Sigmoid colon (tissue), 7 donors: ENCODE results near the gene EMC7. TPM values are rescaled to one million over a fixed set of nuclear protein-coding genes. Genes with fewer than 3 reads are reported as not detected.

ENCODE experiments used
- DNase-seq: peaks from one replicate; pipeline ENCODE4 v3.0.0-alpha.2; 2019
- H3K27ac ChIP-seq, 4 donors: fragments of 200-600 bp; sonication (generic); one replicate each; pipeline ENCODE4 v1.5.1; 2016 to 2019; ENCODE audit warnings: mild to moderate bottlenecking in 1 of 4
- H3K27me3 ChIP-seq, 3 donors: fragments of 200-600 bp; sonication (generic); one replicate each; pipeline ENCODE4 v1.5.1; 2019; ENCODE audit warnings: mild to moderate bottlenecking in 1 of 3
- H3K36me3 ChIP-seq, 4 donors: fragments of 200-600 bp; sonication (generic); one replicate each; pipeline ENCODE4 v1.5.1; 2016 to 2019
- H3K4me1 ChIP-seq, 4 donors: fragments of 200-600 bp; sonication (generic); one replicate each; pipeline ENCODE4 v1.5.1; 2017 to 2019
- H3K4me3 ChIP-seq, 4 donors: fragments of 200-600 bp; sonication (generic); one replicate each; pipeline ENCODE4 v1.5.1; 2017 to 2019; ENCODE audit warnings: mild to moderate bottlenecking in 2 of 4, moderate library complexity in 1 of 4
- H3K9me3 ChIP-seq, 4 donors: fragments of 200-600 bp in 3 of 4; sonication (generic) in 3 of 4; one replicate each; pipeline versions ENCODE4 v1.5.1 to v1.6.1; 2013 to 2019
- EP300 ChIP-seq, 4 donors: sonication (generic); formaldehyde crosslinking; IDR thresholded peaks; one replicate each; pipeline ENCODE4 v1.6.1; 2017; ENCODE audit warnings: antibody characterized with exemption in 4 of 4
- POLR2A ChIP-seq, 2 donors: fragments of 450-650 bp; IDR thresholded peaks; one replicate each; pipeline ENCODE4 v1.6.1; 2016; ENCODE audit warnings: antibody characterized with exemption in 2 of 2, mild to moderate bottlenecking in 2 of 2, moderate library complexity in 2 of 2
- POLR2AphosphoS5 ChIP-seq, 4 donors: sonication (generic); formaldehyde crosslinking; IDR thresholded peaks; one replicate each; pipeline ENCODE4 v1.6.1; 2017; ENCODE audit warnings: antibody characterized with exemption in 4 of 4
- WGBS, 2 donors: extraction: QIAGEN DNeasy Blood & Tissue Kit; methylation state at CpG; one replicate each; pipeline ENCODE4 v1.1.7; 2013; 5-methylcytosine and 5-hydroxymethylcytosine counted together
- intact Hi-C: fragments of 100-400 bp; cut with DNase I; formaldehyde crosslinking; loops from one replicate; pipeline ENCODE4 v1.15.1; 2023
- polyA plus RNA-seq, 3 donors: library from polyadenylated mRNA; stranded (reverse); fragments of 200-250 nt; gene quantifications; one replicate each; pipeline ENCODE4 v1.2.3, GENCODE V29; 2013
- total RNA-seq, 4 donors: library from RNA; depleted of rRNA; stranded (reverse); fragments of >200 nt; gene quantifications; one replicate each; pipeline ENCODE4 v1.1.0, GENCODE V29; 2016
- TF ChIP-seq, protein P1 (sequence below), 4 experiments: fragments of 450-650 bp in 3 of 4; fragments of 200-600 bp in 1 of 4; IDR thresholded peaks; one replicate each; pipeline ENCODE4 v1.5.1; 2016 to 2019; ENCODE audit warnings: antibody characterized with exemption in 4 of 4, mild to moderate bottlenecking in 3 of 4, moderate library complexity in 2 of 4
- donor health status: healthy with polysubstance abuse.
- donor health status: Bipolar disorder and iron deficiency.
- donor health status: healthy.

Gene EMC7
- total and polyA plus RNA-seq, 7 donors, result 15.0 to 75.8 (median 46.0) TPM

DNA sequence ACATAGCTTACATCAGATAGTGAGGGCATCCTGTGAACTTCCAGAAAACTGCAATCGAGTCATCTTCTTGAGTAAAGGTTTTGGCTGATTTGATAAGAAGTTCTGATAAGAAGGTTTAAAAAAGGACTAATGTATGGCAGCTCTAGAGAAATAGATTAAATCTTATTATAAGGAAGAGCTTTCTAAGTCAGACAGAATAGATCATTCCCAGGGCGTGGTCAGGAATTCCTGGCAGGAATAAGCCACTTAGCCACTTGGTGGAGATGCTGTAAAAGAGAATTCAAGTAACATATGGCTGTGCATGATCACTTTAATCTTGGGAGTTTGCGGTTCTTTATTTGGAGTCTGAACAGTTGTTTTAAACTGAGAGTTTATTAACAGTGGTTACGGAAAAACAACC lies 17.6 kb upstream of the EMC7 start:
- Histone ChIP-seq H3K36me3 (no peaks in the 10 kb centered on the region), H3K27ac (no peak overlapping the region), H3K9me3 (no peaks in the 10 kb centered on the region), H3K4me3 (no peak overlapping the region), H3K4me1 (no peaks in the 10 kb centered on the region), H3K27me3 (peaks cover 0 to 28% (median 0%) of the 10 kb centered on the region in 3 donors)
- no peak for DNase-seq
- intact Hi-C loops, result no loop called here
- no peak for TF ChIP-seq POLR2AphosphoS5 (IDR thresholded peaks at IDR 0.05)
- TF ChIP-seq EP300 (IDR thresholded peaks at IDR 0.05), result no peak
- 25 to 67% methylated on average over 4 of the region's 4 CpGs for WGBS, 2 donors

DNA sequence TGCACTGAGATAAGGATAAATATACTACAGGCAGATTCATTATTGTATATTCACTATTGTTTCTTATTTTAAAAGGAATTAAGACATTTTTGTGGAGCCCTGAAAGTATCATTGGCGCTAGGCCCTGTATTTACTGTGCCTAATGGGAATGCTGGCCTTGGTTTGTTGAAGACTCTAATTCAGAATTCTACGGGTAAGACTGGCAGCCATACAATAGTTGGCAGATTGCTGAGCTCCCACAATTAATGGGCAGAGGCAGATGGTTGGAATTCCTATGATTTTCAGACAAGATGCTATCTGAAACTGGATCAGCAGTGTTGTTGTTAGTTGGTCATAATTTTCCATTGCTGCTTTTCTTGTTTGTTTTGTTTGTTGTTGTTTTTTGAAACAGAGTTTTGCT lies 15.0 kb upstream of the EMC7 start:
- Histone ChIP-seq H3K9me3 (no peaks in the 10 kb centered on the region), H3K4me3 (no peak overlapping the region), H3K36me3 (no peaks in the 10 kb centered on the region), H3K27ac (no peak overlapping the region), H3K4me1 (no peaks in the 10 kb centered on the region), H3K27me3 (peaks cover 0 to 28% (median 0%) of the 10 kb centered on the region in 3 donors)
- no peak for DNase-seq
- intact Hi-C loops, result no loop called here
- TF ChIP-seq POLR2A (IDR thresholded peaks at IDR 0.05) (no peak), POLR2AphosphoS5 (IDR thresholded peaks at IDR 0.05) (no peak), EP300 (IDR thresholded peaks at IDR 0.05) (no peak)
- TF ChIP-seq, protein P1, sequence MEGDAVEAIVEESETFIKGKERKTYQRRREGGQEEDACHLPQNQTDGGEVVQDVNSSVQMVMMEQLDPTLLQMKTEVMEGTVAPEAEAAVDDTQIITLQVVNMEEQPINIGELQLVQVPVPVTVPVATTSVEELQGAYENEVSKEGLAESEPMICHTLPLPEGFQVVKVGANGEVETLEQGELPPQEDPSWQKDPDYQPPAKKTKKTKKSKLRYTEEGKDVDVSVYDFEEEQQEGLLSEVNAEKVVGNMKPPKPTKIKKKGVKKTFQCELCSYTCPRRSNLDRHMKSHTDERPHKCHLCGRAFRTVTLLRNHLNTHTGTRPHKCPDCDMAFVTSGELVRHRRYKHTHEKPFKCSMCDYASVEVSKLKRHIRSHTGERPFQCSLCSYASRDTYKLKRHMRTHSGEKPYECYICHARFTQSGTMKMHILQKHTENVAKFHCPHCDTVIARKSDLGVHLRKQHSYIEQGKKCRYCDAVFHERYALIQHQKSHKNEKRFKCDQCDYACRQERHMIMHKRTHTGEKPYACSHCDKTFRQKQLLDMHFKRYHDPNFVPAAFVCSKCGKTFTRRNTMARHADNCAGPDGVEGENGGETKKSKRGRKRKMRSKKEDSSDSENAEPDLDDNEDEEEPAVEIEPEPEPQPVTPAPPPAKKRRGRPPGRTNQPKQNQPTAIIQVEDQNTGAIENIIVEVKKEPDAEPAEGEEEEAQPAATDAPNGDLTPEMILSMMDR (IDR thresholded peaks at IDR 0.05), result no peak
- 82 to 87% methylated on average over 2 of the region's 2 CpGs for WGBS, 2 donors

DNA sequence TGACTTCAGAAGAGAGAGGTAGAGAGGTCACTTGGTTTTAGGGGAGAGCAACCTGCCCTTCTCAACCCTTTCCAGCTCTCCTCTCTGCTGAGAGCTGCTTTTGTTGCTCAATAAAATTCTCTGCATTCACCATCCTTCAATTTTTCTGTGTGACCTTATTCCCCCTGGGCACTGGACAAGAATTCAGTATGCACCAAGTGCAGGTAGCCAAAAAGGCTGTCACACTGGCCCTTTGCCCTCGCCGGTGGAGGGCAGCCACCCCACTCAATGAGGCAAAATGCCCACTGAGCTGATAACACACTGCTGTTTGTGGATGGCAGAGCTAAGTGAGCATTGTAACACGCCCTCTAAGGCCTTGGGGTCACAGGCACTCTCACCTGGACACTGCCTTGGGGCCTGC lies 13.1 kb upstream of the EMC7 start:
- intact Hi-C loops, result no loop called here
- H3K4me3 ChIP-seq, result no peak overlapping the region
- no peak overlapping the region for H3K27ac ChIP-seq
- no peak for DNase-seq
- 88 to 91% methylated on average over 3 of the region's 3 CpGs for WGBS, 2 donors
- TF ChIP-seq, protein P1 (IDR thresholded peaks at IDR 0.05), result no peak
- TF ChIP-seq POLR2A (IDR thresholded peaks at IDR 0.05) (no peak), POLR2AphosphoS5 (IDR thresholded peaks at IDR 0.05) (no peak), EP300 (IDR thresholded peaks at IDR 0.05) (no peak)
- H3K36me3 ChIP-seq, result no peaks in the 10 kb centered on the region
- H3K27me3 ChIP-seq, result peaks cover 0 to 21% (median 0%) of the 10 kb centered on the region in 3 donors
- H3K9me3 ChIP-seq, result no peaks in the 10 kb centered on the region
- no peaks in the 10 kb centered on the region for H3K4me1 ChIP-seq

DNA sequence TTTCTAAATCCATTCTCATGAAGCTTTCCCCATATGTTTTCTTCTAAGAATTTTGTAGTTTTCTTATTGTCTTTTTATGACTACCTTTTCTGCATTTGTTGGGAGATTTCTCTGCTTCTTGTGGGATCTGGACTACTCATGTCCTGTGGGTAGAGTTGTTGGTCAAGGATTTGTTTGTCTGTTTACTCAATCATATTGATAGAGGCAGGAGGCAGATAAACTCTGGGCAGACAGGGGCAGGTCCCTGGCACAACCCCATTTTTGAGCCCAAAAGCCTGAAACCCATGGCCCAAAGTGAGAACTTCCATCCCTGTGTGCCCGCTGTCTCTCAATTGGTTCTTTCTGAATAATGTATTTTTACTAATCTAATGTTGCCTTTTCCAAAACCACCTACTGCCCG lies 12.6 kb upstream of the EMC7 start:
- DNase-seq, result no peak
- no peak overlapping the region for H3K4me3 ChIP-seq
- H3K4me1 ChIP-seq, result no peaks in the 10 kb centered on the region
- intact Hi-C loops, result no loop called here
- WGBS, 2 donors, result 50% methylated on average over 2 of the region's 2 CpGs
- TF ChIP-seq POLR2A (IDR thresholded peaks at IDR 0.05), result no peak
- TF ChIP-seq POLR2AphosphoS5 (IDR thresholded peaks at IDR 0.05), result no peak
- TF ChIP-seq EP300 (IDR thresholded peaks at IDR 0.05), result no peak
- TF ChIP-seq, protein P1 (IDR thresholded peaks at IDR 0.05), result no peak
- no peaks in the 10 kb centered on the region for H3K36me3 ChIP-seq
- peaks cover 0 to 20% (median 0%) of the 10 kb centered on the region in 3 donors for H3K27me3 ChIP-seq
- H3K27ac ChIP-seq, result no peak overlapping the region
- no peaks in the 10 kb centered on the region for H3K9me3 ChIP-seq

DNA sequence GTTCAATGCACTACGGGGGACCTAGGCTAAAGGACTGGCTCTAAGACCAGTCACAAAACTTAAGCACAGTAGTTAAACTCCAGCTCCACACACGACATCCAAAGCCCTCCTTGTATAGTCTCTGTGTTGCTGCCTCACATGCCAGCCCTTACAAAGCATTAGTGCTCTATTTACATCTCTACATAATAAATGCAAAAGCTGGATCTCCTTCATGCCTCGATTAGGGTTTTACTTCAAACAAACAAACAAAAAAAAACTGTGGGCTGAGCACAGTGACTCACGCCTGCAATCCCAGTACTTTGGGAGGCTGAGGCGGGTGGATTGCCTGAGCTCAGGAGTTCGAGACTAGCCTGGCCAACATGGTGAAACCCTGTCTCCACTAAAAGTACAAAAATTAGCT lies 9.8 kb upstream of the EMC7 start:
- TF ChIP-seq, protein P1 (IDR thresholded peaks at IDR 0.05), result no peak
- no peak for TF ChIP-seq EP300 (IDR thresholded peaks at IDR 0.05)
- no peak for TF ChIP-seq POLR2A (IDR thresholded peaks at IDR 0.05)
- TF ChIP-seq POLR2AphosphoS5 (IDR thresholded peaks at IDR 0.05), result no peak
- H3K4me1 ChIP-seq, result no peaks in the 10 kb centered on the region
- no peak overlapping the region for H3K4me3 ChIP-seq
- no peak overlapping the region for H3K27ac ChIP-seq
- peaks cover 0 to 11% (median 0%) of the 10 kb centered on the region in 3 donors for H3K27me3 ChIP-seq
- H3K36me3 ChIP-seq, result no peaks in the 10 kb centered on the region
- intact Hi-C loops, result no loop called here
- WGBS, 2 donors, result 63 to 75% methylated on average over 6 of the region's 6 CpGs
- no peak for DNase-seq
- H3K9me3 ChIP-seq, result no peaks in the 10 kb centered on the region
